Hematopoietic multipotent progenitor cell treated with erythropoietin and hydrocortisone succinate and interleukin-3 and kit ligand, for 17 days (in vitro differentiated cells): ENCODE results near the gene SIAH1.
A peak's percentile ranks its signal among the peaks of the same experiment; 100 is the strongest.
"Not testable (repeated sequence)": the region's sequence is repeated elsewhere in the genome, so short reads cannot be mapped to it uniquely, and the experiment has no call there.

Experiments used
- DNase-seq: peaks from one replicate; pipeline ENCODE4 v3.0.0-alpha.2; 2015; ENCODE audit warnings: low spot score

The SIAH1 gene

DNA sequence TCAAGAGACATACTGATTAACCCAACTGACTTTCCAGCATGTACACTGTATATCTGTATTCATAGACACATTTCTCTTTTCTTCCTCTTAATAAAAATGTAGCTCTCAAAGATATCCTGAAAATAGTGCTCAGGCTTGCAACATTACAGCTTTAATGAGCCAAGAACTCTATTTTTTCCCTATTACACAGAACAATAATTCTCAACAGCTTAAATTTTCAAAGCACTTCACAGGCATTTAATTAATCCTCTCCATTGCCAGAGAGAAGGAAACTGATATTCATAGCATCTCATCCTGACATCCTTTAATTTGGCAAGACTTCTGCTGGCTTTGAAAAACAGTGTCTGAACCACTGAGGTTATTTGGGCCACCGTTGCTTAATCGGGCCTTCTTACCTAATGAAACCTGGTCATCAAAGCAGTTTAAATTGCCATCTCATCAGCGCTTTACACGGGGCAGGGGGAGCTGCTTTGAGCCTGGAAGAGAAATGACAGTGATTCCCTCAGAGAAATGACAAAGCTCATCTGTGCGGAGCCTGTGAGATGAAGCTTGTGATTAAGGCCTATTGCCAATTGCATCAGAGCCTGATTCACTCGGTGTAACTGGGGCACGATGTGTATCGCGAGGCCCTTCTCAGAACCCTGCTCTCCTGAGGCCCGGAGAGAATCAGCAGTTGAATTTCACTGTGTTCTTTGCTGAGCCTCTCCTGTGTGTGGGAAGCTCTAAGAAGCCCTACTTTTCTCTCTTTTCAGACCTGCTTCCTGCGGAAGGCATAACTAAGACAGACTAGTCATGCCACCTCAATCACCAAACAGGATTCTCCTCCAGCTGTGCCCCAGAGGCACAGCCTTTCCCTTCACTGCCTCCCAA is 8.5 kb upstream of the SIAH1 start:
- DNase-seq: no peak

DNA sequence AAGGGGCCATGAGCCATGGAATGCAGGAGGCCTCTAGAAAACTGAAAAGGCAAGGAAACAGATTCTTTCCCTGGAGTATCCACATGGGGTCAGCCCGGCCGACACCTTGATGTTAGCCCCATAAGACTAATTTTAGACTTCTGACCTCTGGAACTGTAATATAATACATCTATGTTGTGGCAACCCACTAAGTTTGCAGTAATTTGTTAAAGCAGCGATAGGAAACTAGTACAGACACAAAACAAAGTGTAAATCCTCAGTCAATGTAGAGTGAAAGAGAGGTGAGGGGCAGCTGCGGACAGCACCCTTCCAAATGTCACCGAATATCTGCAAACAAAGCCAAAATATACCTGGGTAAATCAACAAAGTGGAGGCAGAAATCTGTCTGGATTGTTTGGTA is 7.2 kb upstream of the SIAH1 start:
- DNase-seq: no peak

DNA sequence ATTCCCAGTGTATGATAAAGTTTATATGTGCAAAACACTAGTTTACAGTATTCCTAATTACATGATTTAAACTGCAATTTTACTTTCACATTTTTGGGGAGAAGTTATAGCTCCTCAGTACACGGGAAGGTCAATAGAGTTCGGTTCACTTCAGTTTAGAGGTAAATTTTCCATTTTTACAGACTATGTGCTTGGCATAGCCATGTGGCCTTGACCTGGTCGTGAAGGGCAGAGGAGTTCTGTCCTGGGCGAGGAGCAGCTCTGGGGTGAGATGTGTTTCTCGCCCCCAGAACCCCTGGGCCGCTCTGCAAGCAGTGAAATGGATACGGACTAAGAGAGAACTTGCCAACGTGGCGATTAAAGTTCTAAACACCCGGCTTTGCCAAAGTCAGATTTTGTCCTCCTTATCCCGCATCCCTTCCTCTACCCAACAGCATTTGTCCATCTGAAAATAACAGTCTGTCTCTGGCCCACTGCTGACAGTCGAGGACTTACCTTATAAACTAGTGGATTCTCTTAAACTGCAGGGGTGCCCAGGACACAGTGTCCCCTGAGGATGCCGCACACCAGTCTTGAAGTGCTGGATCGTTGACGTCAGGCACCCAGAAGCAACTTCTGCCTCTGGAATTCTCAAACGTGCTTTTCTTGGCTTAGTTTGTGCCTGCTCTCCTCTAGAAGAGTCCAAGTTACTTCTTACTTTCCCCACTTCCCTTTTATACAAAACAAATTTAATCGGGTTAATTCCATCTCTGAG is 1.5 kb upstream of the SIAH1 start:
- no peak for DNase-seq

DNA sequence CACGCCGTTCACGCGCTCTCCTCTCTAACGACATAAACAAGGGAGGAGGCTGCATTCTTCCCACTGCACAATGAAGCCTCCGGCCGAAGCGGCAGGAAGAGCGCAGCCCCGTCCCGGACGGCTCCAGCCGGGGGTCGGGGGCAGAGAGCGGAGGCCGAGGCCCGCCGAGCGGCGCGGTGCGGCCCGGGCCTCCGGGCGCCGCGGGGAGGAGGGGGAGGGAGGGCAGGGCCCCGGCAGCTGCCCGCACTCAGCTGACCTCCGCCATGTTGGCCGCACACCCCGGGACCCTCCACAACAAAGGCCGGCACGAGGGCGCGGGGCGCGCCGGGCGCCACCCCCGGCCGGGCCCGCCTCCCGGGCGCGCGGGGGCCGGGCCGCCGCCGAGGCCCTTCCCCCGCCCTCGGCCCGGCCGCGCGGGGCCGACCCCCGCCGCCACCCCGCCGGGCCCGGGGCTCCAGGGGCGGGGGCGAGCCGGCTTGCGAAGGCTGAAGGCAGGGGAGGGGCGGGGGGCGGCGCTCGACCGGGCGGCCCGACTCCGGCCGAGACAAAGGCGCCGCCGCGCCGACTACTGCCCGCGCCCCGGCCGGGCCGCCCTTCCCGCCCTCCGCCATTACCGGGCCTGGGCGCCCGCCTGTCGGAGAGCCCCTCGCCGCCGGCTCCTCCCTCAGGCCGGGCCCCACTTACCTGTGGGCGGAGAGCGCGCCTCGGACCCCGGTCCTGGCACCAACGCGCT is 527 bp downstream of the SIAH1 start:
- peak; percentile 30 for DNase-seq

DNA sequence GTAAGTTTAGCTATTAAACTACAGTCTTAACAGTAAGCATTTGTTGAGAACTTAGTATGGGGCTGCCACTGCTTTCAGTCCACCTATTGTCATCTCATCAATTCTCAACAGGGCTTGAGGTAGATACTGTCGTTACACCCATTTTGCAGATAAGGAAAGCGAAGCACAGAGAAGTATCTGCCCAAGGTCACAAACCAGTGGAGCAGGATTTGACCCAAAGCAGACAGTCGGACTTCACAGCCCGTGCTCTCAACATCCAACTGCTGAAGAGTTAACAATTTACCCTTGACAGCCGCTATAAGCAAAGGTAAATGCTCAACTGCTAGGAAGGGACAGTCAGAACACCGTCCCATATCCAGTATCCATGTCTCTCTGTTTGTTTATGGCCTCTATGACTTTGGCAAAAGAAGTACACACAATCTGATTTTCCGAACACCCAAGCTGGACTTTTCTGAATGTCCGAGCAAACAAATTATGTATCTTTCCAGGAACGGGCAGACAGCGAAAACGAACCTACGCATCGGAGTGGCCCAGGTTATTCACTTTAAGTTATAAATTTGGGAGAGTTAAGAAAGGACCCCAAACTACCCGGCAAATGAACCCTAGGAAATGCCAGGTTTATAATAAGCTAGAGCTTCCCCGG is 1.2 kb downstream of the SIAH1 start:
- DNase-seq: peak; percentile 45

DNA sequence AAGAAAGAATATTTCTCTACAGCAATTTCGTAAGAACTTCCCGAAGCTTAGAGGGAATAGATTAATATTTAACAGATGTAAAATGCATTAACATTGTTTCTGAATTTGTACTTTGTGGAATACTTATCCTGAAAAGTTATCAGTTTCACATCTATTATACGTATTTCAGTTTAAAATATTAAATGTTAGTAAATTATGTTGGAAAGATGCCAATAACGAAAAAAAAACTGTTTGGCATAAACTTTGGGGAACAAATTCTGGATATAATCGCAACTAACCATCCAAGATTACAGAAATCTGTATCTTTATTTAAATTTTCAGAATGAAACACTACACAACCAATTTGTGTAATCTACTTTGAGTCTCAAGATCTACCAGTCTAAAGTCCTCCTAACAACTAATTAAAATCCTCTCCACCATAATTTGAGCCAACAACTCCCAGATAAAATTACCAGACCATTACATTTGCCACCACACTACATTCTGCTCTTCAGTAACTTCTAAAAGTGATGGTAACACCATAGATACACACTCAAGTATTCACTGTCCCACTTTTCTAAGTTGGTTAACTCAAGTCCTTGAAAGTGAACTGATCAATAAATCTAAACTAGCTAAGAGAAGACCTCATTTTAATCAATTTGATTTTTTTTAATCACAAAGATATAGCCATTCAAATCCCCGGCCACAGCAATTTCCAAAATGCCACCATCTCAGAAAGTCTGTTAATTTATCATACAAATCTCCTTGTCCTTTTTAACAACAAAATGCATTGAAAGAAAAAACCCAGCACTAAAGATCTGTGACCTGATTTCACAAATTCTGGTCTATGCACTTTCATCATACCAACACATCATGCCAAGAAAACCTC is 2.0 kb downstream of the SIAH1 start:
- peak; percentile 17 for DNase-seq

DNA sequence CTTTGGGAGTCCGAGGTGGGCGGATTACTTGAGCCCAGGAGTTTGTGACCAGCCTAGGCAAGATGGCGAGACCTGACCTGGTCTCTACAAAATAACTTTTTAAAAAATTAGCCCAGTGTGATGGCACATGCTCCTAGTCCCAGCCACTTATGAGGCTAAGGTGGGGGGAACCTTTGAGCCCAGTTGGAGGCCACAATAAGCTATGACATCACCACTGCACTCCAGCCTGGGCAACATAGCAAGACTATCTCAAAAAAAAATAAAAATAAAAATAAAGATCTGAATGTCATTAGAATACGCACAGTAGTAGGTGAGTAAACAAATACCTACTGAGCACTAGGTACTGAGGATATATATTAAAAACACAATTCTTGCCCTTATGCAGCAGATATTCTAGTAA is 3.1 kb downstream of the SIAH1 start:
- no peak for DNase-seq

DNA sequence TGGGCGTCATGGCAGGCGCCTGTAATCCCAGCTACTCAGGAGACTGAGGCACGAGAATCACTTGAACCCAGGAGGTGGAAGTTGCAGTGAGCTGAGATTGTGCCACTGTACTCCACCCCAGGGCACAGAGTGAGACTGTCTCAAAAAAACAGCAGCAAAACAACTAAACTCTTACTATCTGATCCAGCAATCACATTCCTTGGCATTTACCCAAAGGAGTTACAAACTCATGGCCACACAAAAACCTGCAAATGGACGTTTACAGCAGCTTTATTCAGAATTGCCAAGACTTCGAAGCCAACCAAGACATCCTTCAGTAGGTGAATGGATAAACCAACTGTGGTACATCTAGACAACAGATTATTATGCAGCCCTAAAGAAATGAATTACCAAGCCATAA is 4.0 kb downstream of the SIAH1 start:
- no peak for DNase-seq

DNA sequence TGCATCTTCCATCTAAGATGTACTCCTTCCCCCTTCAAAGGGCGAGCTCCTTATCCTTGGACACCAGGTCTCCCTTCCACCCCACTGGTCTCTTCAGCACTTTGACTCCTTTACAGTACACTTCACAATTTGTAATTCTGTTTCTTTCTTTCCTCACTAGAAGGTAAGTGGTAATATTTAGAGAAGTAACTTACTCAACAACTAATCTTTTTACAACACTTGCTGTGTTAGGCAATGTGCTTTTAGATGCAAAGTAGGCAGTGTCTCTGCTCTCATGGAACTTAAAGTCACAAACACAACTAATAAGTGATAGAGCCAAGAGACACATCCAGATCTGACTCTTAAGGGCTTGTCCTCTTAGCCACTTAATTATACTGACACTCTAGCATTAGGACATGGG is 6.4 kb downstream of the SIAH1 start:
- no peak for DNase-seq

DNA sequence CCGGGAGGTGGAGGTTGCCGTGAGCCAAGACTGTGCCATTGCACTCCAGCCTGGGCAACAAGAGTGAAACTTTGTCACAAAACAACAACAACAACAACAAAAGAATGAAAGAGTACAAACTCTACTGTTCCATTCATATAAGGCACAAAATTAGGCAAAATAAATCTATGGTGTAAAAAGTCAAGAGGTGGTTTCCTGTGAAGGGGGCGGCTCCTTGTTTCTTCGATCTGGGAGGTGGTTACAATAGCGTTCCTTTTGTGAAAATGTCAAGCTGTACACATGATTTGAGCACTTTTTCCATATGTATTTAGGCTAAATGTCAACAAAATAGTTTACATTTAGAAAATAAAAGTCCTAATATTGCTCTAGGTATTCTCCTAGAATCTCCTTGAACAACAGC is 6.9 kb downstream of the SIAH1 start:
- no peak for DNase-seq

DNA sequence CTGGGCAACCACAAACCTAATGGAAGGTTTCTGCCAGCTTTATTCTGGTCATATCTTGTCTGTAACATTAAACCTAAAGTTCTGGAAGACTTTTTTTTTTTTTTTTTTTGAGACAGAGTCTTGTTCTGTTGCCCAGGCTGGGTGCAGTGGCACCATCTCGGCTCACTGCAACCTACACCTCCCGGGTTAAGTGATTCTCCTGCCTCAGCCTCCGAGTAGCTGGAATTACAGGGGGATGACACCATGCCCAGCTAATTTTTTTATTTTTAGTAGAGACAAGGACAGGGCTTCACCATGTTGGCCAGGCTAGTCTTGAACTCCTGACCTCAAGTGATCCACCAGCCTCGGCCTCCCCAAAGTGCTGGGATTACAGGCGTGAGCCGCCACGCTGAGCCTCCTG is 7.9 kb downstream of the SIAH1 start:
- DNase-seq: not testable (repeated sequence)

DNA sequence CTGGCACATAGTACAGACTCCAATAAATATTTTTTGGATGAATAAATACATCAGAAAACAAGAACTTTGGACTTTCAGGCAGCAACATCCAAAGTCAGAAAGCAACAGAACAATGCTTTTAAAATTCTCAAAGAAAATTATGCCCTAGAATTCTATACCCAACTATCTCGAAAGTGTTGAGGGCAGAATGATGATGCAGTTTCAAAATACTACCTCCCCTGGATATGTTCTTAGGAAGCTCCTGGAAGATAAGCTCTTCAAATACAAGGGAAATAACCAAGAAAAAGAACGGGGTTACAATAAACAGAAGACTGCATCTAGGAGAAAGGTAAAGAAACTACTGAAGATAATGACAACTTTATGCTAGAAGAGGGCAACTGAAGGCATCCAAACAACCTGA is 11.0 kb downstream of the SIAH1 start:
- no peak for DNase-seq

DNA sequence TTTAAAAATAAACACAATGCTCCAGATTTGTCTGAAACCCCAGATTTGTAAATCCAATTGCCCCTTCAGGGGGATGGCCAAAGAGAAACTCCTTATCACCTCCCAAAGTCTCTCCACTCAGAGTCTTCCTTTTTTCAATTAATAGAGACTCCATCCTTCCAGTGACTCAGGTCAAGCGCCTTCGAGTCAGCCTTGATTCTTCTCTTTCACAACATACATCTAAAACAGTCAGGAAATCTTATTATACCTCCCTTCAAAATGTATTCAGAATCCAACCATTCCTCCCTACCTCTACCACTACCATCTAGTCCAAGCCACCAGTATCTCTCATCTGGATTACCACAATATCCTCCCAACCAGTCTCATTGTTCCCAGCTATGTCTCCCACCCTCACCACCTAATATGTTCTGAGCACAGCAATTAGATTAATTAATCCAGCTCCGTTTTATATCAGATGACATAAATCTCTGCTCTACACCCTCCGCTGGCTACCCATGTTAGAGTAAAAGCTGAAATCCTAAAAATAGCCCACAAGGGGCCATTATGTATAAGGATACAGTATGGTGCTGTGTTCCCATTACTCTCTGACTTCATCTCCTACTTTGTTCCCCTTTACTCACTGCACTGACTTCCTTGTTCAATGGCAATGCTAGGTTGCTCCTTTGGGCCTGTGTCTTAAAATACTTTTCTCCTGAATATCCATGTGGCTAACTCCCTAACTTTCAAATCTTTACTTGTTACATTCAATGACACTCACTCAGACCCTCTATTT is 11.8 kb downstream of the SIAH1 start:
- no peak for DNase-seq

DNA sequence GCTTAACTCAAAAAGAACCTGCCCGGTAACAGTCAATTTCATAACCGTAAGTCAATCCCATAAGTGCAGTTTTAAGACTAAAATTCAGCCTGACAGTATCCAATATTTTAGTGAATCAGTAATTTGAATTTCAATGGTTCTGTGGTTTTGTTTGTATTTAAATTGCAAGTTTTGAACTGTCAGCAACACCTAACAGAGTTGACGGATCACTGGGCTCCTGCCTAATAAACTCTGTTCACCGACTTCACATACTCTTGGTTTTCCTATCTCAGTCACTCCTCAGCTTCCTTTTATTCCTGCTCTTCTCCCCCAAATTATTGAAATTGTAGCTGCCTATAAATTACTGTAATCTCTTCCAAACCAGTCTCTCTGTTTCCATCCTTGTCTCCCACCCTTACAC is 12.5 kb downstream of the SIAH1 start:
- DNase-seq: no peak

DNA sequence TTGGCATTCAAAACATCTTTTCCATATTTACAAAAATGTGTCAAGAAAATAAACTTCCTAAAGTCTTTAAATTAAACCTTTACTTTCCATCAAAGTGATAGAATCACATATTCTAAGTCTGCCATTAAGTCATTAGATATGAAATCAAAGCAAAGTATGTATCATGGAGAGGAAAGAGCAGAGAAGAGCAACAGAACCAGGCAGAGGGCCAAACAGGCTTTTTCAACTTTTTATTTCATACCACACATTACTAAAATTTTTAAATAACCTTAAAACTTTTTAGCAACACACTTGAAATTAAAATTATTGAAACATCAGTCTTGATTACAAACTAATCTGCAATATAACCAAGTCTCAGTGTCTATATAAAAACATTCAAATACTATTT is 13.8 kb downstream of the SIAH1 start:
- no peak for DNase-seq

DNA sequence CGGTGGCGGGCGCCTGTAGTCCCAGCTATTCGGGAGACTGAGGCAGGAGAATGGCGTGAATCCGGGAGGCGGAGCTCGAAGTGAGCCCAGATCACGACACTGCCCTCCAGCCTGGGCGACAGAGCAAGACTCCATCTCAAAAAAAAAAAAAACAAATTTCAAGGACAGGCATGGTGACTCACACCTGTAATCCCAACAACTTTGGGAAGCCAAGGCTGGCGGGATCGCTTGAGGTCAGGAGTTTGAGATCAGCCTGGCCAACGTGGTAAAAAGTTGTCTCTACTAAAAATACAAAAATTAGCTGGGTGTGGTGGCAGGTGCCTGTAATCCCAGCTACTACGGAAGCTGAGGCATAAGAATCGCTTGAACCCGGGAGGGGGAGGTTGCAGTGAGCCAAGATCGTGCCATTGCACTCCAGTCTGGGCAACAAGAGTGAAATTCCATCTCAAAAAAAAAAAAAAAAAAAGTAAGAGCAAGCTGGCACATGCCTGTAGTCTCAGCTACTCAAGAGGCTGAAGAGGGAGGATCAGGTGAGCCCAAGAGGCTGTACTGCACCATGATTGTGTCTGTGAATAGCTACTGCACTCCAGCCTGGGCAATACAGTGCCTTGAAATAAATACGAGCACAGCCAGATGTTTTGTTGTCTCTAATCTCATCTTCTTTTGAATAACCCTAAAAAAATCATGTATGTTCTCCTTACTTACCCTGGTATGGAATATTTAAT is 14.4 kb downstream of the SIAH1 start:
- not testable (repeated sequence) for DNase-seq

DNA sequence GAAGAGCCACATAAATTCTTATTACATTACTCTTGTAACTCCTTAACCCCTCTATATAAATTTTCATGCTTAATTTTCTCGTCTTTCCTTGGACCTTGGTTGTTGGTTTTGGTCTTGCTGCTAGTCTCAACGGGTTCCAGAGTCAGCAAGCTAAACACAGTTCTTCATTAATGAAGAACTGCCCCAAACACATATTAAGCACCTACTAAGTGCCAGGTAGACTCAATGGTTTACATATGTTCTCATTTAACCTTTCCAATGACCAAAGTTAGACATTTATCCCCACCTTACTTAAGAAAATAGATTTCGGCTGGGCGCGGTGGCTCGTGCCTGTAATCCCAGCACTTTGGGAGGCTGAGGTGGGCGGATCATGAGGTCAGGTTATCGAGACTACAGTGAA is 15.0 kb downstream of the SIAH1 start:
- DNase-seq: no peak

DNA sequence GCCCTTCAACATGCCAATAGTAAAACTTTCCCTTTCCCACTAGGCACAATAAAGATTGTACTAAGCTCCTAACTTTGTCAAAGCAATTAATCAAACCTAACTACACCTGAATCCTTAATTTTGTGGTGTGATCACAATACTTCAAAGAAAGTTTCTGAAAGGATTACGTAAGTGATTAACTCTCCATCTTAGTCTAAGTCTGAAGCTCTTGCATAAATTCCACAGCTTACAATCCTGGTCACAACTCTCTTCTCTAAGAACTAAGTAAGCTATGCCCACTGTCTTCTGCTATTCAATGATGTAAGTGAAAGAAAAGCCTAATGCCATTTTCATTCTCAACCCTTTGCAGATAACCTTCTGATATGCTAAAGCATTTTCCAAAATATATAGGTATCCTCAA is 15.4 kb downstream of the SIAH1 start:
- DNase-seq: no peak

DNA sequence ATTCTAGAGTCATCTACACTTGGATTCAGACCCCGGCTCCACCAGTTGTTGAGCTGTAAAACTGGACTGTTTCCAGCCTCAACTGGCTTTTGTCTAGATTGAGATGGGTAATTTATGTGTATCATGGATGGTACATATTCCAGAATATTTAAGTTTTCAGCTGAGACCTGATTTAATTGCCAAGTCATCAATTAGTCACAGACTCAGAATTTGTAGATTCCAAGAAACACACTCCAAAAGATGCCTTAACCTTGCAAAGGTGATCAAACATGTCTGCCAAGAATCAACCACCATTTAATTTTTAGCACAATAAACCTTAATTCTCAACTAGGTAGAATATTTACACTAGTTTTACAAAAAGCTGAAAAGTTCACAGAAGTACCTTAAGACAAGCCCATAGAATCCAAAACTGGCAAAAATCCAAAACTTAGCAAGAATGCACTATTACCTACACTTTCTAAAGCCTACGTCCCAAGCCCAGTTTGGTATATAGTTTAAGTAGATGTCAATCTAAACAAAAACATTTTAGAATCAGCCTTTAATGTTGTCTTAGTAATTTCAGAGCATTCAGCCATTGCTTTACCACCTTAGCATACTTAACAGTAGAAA is 17.7 kb downstream of the SIAH1 start:
- peak; percentile 26 for DNase-seq
